ENCODE measurements around the gene EHBP1L1. TPM values are rescaled to one million over a fixed set of nuclear protein-coding genes. Genes with fewer than 3 reads are reported as not detected.

Gene EHBP1L1
- total and polyA plus RNA-seq, 2 of the 13 experiments (the other 11 are each of a cell fraction or from before 2014, with no cell fraction given): 8.3 to 10.6 TPM

- TF ChIP-seq IKZF4 (CRISPR knock-in tag; IDR thresholded peaks at IDR 0.05; ENCODE audit: borderline replicate concordance, low read depth, not compliant biosample characterization): peak; percentile 60
- TF ChIP-seq ZNF619 (CRISPR knock-in tag; IDR thresholded peaks at IDR 0.05): no peak
- TF ChIP-seq MAFK (conservative IDR thresholded peaks at IDR 0.05 in 1 of 2, IDR thresholded peaks at IDR 0.05 in 1 of 2; ENCODE audit: low read length in 2 of 2): no peak
- TF ChIP-seq ARID4A (CRISPR knock-in tag; IDR thresholded peaks at IDR 0.05; ENCODE audit: borderline replicate concordance): peak; percentile 43; the same call in 1 of the 2 replicates
- 0 out of 2 replicates have a peak, but pooled peaks have one; percentile 37 for TF ChIP-seq KDM5A (IDR thresholded peaks at IDR 0.05; ENCODE audit: borderline replicate concordance, low read length)
- TF ChIP-seq NFE2L1 (CRISPR knock-in tag; IDR thresholded peaks at IDR 0.05; ENCODE audit: borderline replicate concordance): no peak
- peak; percentile 82 for TF ChIP-seq ZNF121 (CRISPR knock-in tag; IDR thresholded peaks at IDR 0.05)
- peak; percentile 30 for TF ChIP-seq HNRNPLL (IDR thresholded peaks at IDR 0.05; ENCODE audit: low read depth, low read length, poor library complexity, severe bottlenecking)
- peak; percentile 61; the same call in 1 of the 2 replicates for TF ChIP-seq ZNF281 (CRISPR knock-in tag; IDR thresholded peaks at IDR 0.05; ENCODE audit: borderline replicate concordance)
- TF ChIP-seq HMGXB4 (CRISPR knock-in tag; IDR thresholded peaks at IDR 0.05; ENCODE audit: borderline replicate concordance in 1 of 2, low read depth in 1 of 2): 0 out of 4 replicates have a peak, but pooled peaks have one; percentile 4 to 12
- TF ChIP-seq TFAP4 (IDR thresholded peaks at IDR 0.05; ENCODE audit: borderline replicate concordance, low read depth): peak; percentile 30; the same call in 1 of the 2 replicates
- TF ChIP-seq PHF8 (CRISPR knock-in tag; IDR thresholded peaks at IDR 0.05): 0 out of 2 replicates have a peak, but pooled peaks have one; percentile 45
- 0 out of 2 replicates have a peak, but pooled peaks have one; percentile 18 for TF ChIP-seq ZMAT3 (CRISPR knock-in tag; conservative IDR thresholded peaks at IDR 0.05)
- TF ChIP-seq ZNF350 (CRISPR knock-in tag; IDR thresholded peaks at IDR 0.05; ENCODE audit: borderline replicate concordance, low read depth): 0 out of 2 replicates have a peak, but pooled peaks have one; percentile 12
- peak; percentile 19; the same call in 1 of the 2 replicates for TF ChIP-seq MEIS2 (CRISPR knock-in tag; IDR thresholded peaks at IDR 0.05)
- TF ChIP-seq FOXO1 (CRISPR knock-in tag; IDR thresholded peaks at IDR 0.05): peak; percentile 38; the same call in 1 of the 2 replicates
These were observed 17.6 kb upstream of the EHBP1L1 start, which contains the start of gene LTBP3 (continued) for GRCh38 chr11:65558002-65558929.

All from HepG2 (cell line).